GM23338 (cell line): ENCODE measurements around the gene SLC4A5. TPM values are rescaled to one million over a fixed set of nuclear protein-coding genes. Genes with fewer than 3 reads are reported as not detected.

Experiments used
- ATAC-seq: fragments of 200-7000 bp; cut with Tn5 transposase; 3 replicates; pipeline ENCODE4 v1.9.1; 2020
- DNase-seq: peaks from one replicate; pipeline ENCODE4 v3.0.0-alpha.2; 2015; ENCODE audit warnings: low spot score
- H2AFZ ChIP-seq: fragments of 200-600 bp; sonication (generic); 2 replicates; pipeline ENCODE4 v1.8.0; 2016; ENCODE audit warnings: antibody characterized with exemption, mild to moderate bottlenecking, moderate library complexity
- H3F3A ChIP-seq: fragments of 200-600 bp; sonication (generic); replicated peaks from 2 replicates; pipeline ENCODE4 v1.8.0; 2017; ENCODE audit warnings: antibody characterized with exemption, mixed run types, low read depth
- H3K27ac ChIP-seq: fragments of 200-600 bp; sonication (generic); 2 replicates; pipeline ENCODE4 v1.6.1; 2016; ENCODE audit warnings: low read depth
- H3K27me3 ChIP-seq: fragments of 200-600 bp; sonication (generic); 2 replicates; pipeline ENCODE4 v1.8.0; 2016; ENCODE audit warnings: mild to moderate bottlenecking, mixed run types, moderate library complexity; ENCODE audit not compliant: insufficient read depth
- H3K36me3 ChIP-seq: fragments of 200-600 bp; sonication (generic); 2 replicates; pipeline ENCODE4 v1.8.0; 2016; ENCODE audit warnings: mild to moderate bottlenecking; ENCODE audit not compliant: insufficient read depth
- H3K4me1 ChIP-seq: fragments of 200-600 bp; sonication (generic); 2 replicates; pipeline ENCODE4 v1.8.0; 2016; ENCODE audit warnings: mild to moderate bottlenecking, moderate library complexity; ENCODE audit not compliant: insufficient read depth
- H3K4me2 ChIP-seq: fragments of 200-600 bp; sonication (generic); 2 replicates; pipeline ENCODE4 v1.7.1; 2017; ENCODE audit warnings: mixed run types
- H3K4me3 ChIP-seq: fragments of 200-600 bp; sonication (generic); 2 replicates; pipeline ENCODE4 v1.6.1; 2016; ENCODE audit warnings: mixed run types
- H3K79me2 ChIP-seq: fragments of 200-600 bp; sonication (generic); replicated peaks from 2 replicates; pipeline ENCODE4 v1.8.0; 2017; ENCODE audit warnings: mild to moderate bottlenecking; ENCODE audit not compliant: insufficient read depth
- H3K9me2 ChIP-seq: fragments of 200-600 bp; sonication (generic); 2 replicates; pipeline ENCODE4 v1.8.0; 2017; ENCODE audit not compliant: insufficient read depth
- H4K20me1 ChIP-seq: fragments of 200-600 bp; sonication (generic); replicated peaks from 2 replicates; pipeline ENCODE4 v1.8.0; 2017; ENCODE audit warnings: mild to moderate bottlenecking; ENCODE audit not compliant: insufficient read depth
- H3K27ac Mint-ChIP-seq: 2 replicates; pipeline ENCODE4 v1.8.0; 2020; ENCODE audit warnings: inconsistent platforms, mild to moderate bottlenecking, moderate library complexity, mixed read lengths
- H3K27me3 Mint-ChIP-seq: 3 replicates; pipeline ENCODE4 v1.8.0; 2022; ENCODE audit warnings: low read depth, mild to moderate bottlenecking, moderate library complexity, mixed read lengths, inconsistent platforms; ENCODE audit not compliant: insufficient read depth, poor library complexity
- H3K36me3 Mint-ChIP-seq: 3 replicates; pipeline ENCODE4 v1.8.0; 2021; ENCODE audit warnings: low read depth, mild to moderate bottlenecking, inconsistent platforms, moderate library complexity, mixed read lengths
- H3K4me1 Mint-ChIP-seq: 3 replicates; pipeline ENCODE4 v1.8.0; 2020; ENCODE audit warnings: mild to moderate bottlenecking, inconsistent platforms, mixed read lengths
- H3K4me3 Mint-ChIP-seq: 3 replicates; pipeline ENCODE4 v1.8.0; 2021; ENCODE audit warnings: moderate library complexity, mild to moderate bottlenecking, inconsistent platforms, mixed read lengths
- H3K9me3 Mint-ChIP-seq: 3 replicates; pipeline ENCODE4 v1.8.0; 2020; ENCODE audit warnings: moderate library complexity, mild to moderate bottlenecking, inconsistent platforms, mixed read lengths
- CREB1 ChIP-seq: fragments of 250-450 bp; sonication (Bioruptor Pico); IDR thresholded peaks from 2 replicates; pipeline ENCODE4 v1.5.0; 2020; ENCODE audit warnings: low read depth, mild to moderate bottlenecking, moderate library complexity
- CTCF ChIP-seq, 2 experiments: fragments of 200-600 bp in 1 of 2; sonication (generic) in 1 of 2; conservative IDR thresholded peaks; 2 replicates each; pipeline versions ENCODE4 v1.5.1 to v1.6.1; 2016 to 2017; ENCODE audit warnings: antibody characterized with exemption in 2 of 2, low read depth in 2 of 2, mild to moderate bottlenecking in 2 of 2, moderate library complexity in 1 of 2
- ETS1 ChIP-seq: IDR thresholded peaks from 2 replicates; pipeline ENCODE4 v1.6.1; 2016; ENCODE audit warnings: antibody characterized with exemption
- EZH2 ChIP-seq: fragments of 200-600 bp; sonication (generic); IDR thresholded peaks from one replicate; pipeline ENCODE4 v1.8.0; 2017; ENCODE audit warnings: antibody characterized with exemption, mild to moderate bottlenecking, low read depth; ENCODE audit not compliant: unreplicated experiment
- JUNB ChIP-seq: IDR thresholded peaks from one replicate; pipeline ENCODE4 v1.6.1; 2016; ENCODE audit warnings: antibody characterized with exemption; ENCODE audit not compliant: unreplicated experiment
- NANOG ChIP-seq: IDR thresholded peaks from 2 replicates; pipeline ENCODE4 v1.6.1; 2016; ENCODE audit warnings: antibody characterized with exemption, borderline replicate concordance
- REST ChIP-seq: IDR thresholded peaks from one replicate; pipeline ENCODE4 v1.6.1; 2018; ENCODE audit warnings: antibody characterized with exemption; ENCODE audit not compliant: unreplicated experiment
- ZNF331 ChIP-seq: fragments of 250-450 bp; sonication (Bioruptor Pico); IDR thresholded peaks from 2 replicates; pipeline ENCODE4 v1.5.0; 2020; ENCODE audit warnings: low read depth, mild to moderate bottlenecking, moderate library complexity
- ZNF462 ChIP-seq: fragments of 250-450 bp; sonication (Bioruptor Pico); IDR thresholded peaks from 2 replicates; pipeline ENCODE4 v1.5.0; 2020; ENCODE audit warnings: mild to moderate bottlenecking, moderate library complexity
- polyA plus RNA-seq: library from polyadenylated mRNA; unstranded; fragments of >200 nt; fragmentation: Nextera tagmentation; extraction: Ambion mirVana; gene quantifications from 2 replicates; pipeline ENCODE4 v1.2.1, GENCODE V29; 2016
- total RNA-seq: library from RNA; depleted of rRNA; stranded (reverse); fragments of >200 nt; shearing (Covaris generic); gene quantifications from 2 replicates; pipeline ENCODE4 v1.2.3, GENCODE V29; 2014

The SLC4A5 gene
- total and polyA plus RNA-seq, 2 experiments from 2014 or later: 0.24 to 0.70 TPM

GRCh38 chr2:74259191-74259590 is 84.0 kb downstream of the SLC4A5 start:
- H4K20me1 ChIP-seq: no peaks in the 10 kb centered on the region
- TF ChIP-seq NANOG: no peak

GRCh38 chr2:74255660-74256213 is 87.5 kb downstream of the SLC4A5 start:
- Mint-ChIP-seq H3K4me3 (no peak overlapping the region), H3K9me3 (no peaks in the 10 kb centered on the region), H3K4me1 (peaks cover 13% of the 10 kb centered on the region), H3K36me3 (no peaks in the 10 kb centered on the region; the same call in 2 of the 3 replicates), H3K27ac (no peak overlapping the region), H3K27me3 (peaks cover 9% of the 10 kb centered on the region)
- H3K4me1 ChIP-seq: no peaks in the 10 kb centered on the region
- no peak overlapping the region for H2AFZ ChIP-seq
- H3F3A ChIP-seq: no peaks in the 10 kb centered on the region
- H4K20me1 ChIP-seq: no peaks in the 10 kb centered on the region
- no peak overlapping the region for H3K27ac ChIP-seq
- no peaks in the 10 kb centered on the region for H3K9me2 ChIP-seq
- H3K36me3 ChIP-seq: no peaks in the 10 kb centered on the region
- DNase-seq (no peak), ATAC-seq (no peak)
- no peaks in the 10 kb centered on the region for H3K79me2 ChIP-seq
- H3K4me3 ChIP-seq: no peak overlapping the region
- no peak overlapping the region for H3K4me2 ChIP-seq
- H3K27me3 ChIP-seq: no peaks in the 10 kb centered on the region
- no peak for TF ChIP-seq REST
- TF ChIP-seq NANOG: no peak
- TF ChIP-seq ETS1: no peak
- no peak for TF ChIP-seq EZH2
- TF ChIP-seq CTCF (conservative IDR thresholded peaks at IDR 0.05; ENCODE audit: low read depth in 2 of 2): no peak
- TF ChIP-seq ZNF331: no peak
- TF ChIP-seq ZNF462 (CRISPR knock-in tag): no peak
- TF ChIP-seq CREB1 (CRISPR knock-in tag): no peak
- no peak for TF ChIP-seq JUNB

More at GRCh38 chr2:74259191-74259590, 84.0 kb downstream of the SLC4A5 start:
- Histone ChIP-seq H3K79me2 (no peaks in the 10 kb centered on the region), H3K4me3 (no peak overlapping the region), H3K9me2 (no peaks in the 10 kb centered on the region), H3K27ac (no peak overlapping the region), H3K4me1 (no peaks in the 10 kb centered on the region; the same call in 1 of the 2 replicates), H3K27me3 (no peaks in the 10 kb centered on the region), H3K4me2 (no peak overlapping the region), H3K36me3 (no peaks in the 10 kb centered on the region), H3F3A (no peaks in the 10 kb centered on the region), H2AFZ (no peak overlapping the region)
- Mint-ChIP-seq H3K9me3 (no peaks in the 10 kb centered on the region), H3K4me3 (no peak overlapping the region), H3K27me3 (peaks cover 9% of the 10 kb centered on the region), H3K27ac (no peak overlapping the region), H3K36me3 (no peaks in the 10 kb centered on the region; the same call in 2 of the 3 replicates), H3K4me1 (peaks cover 22% of the 10 kb centered on the region)
- no peak for DNase-seq
- ATAC-seq: no peak
